Activated CD4-positive, CD25-positive, alpha-beta regulatory T cell treated with anti-CD3 and anti-CD28 coated beads, Interleukin-2, amount 50 U/mL, for 16 hours (primary cell): ENCODE results near the gene PHF21B.

ENCODE experiments used
- DNase-seq: peaks from one replicate; pipeline ENCODE4 v3.0.0-alpha.2; 2020; ENCODE audit warnings: low read depth, low spot score

Gene PHF21B

GRCh38 chr22:45014654-45015053 is 4.8 kb upstream of the PHF21B start:
- DNase-seq = no peak

- no peak for DNase-seq
Observed at GRCh38 chr22:45013138-45013537, 3.3 kb upstream of the PHF21B start.

- DNase-seq = no peak
Observed at GRCh38 chr22:45010532-45010900, 711 bp upstream of the PHF21B start.

GRCh38 chr22:45008751-45009605 is 827 bp downstream of the PHF21B start:
- no peak for DNase-seq

GRCh38 chr22:45008186-45008681 is 1.6 kb downstream of the PHF21B start:
- no peak for DNase-seq

- no peak for DNase-seq
Observed at GRCh38 chr22:45007391-45008185, 2.2 kb downstream of the PHF21B start.

GRCh38 chr22:45006964-45007390 is 2.8 kb downstream of the PHF21B start:
- DNase-seq = no peak

- DNase-seq = no peak
Observed at GRCh38 chr22:45006111-45006963, 3.5 kb downstream of the PHF21B start.

GRCh38 chr22:45001653-45002052 is 8.2 kb downstream of the PHF21B start:
- DNase-seq = no peak

- no peak for DNase-seq
Observed at GRCh38 chr22:45000330-45000729, 9.5 kb downstream of the PHF21B start.

GRCh38 chr22:44999687-45000086 is 10.1 kb downstream of the PHF21B start:
- no peak for DNase-seq

GRCh38 chr22:44999231-44999630 is 10.6 kb downstream of the PHF21B start:
- no peak for DNase-seq

- DNase-seq = no peak
Observed at GRCh38 chr22:44998296-44998695, 11.5 kb downstream of the PHF21B start.

- no peak for DNase-seq
Observed at GRCh38 chr22:44997060-44997459, 12.7 kb downstream of the PHF21B start.

- DNase-seq = no peak
Observed at GRCh38 chr22:44996648-44997047, 13.2 kb downstream of the PHF21B start.

GRCh38 chr22:44996120-44996519 is 13.7 kb downstream of the PHF21B start:
- no peak for DNase-seq

GRCh38 chr22:44995715-44996114 is 14.1 kb downstream of the PHF21B start:
- no peak for DNase-seq

GRCh38 chr22:44995105-44995514 is 14.7 kb downstream of the PHF21B start:
- no peak for DNase-seq

- DNase-seq = no peak
Observed at GRCh38 chr22:44994399-44995104, 15.3 kb downstream of the PHF21B start.

GRCh38 chr22:44992166-44992565 is 17.6 kb downstream of the PHF21B start:
- DNase-seq = no peak

GRCh38 chr22:44991218-44991617 is 18.6 kb downstream of the PHF21B start:
- DNase-seq = no peak
